Endothelial cell of umbilical vein (primary cell): ENCODE data around the gene SLC22A23.

Experiments
- CTCF ChIP-seq, 2 donors: IDR thresholded peaks; 1 replicate in 1 of 2; 2 replicates in 1 of 2; pipeline ENCODE4 v1.5.1; 2011; ENCODE audit warnings: low read length in 2 of 2, mild to moderate bottlenecking in 2 of 2, moderate library complexity in 2 of 2, control low read depth in 1 of 2, inconsistent platforms in 1 of 2, low read depth in 1 of 2; ENCODE audit not compliant: insufficient read depth in 1 of 2; ENCODE audit errors: extremely low read depth in 1 of 2
- POLR2AphosphoS5 ChIP-seq: IDR thresholded peaks from 2 replicates; pipeline ENCODE4 v1.6.1; 2012; ENCODE audit warnings: low read depth, mild to moderate bottlenecking, control low read depth, low read length, moderate library complexity; ENCODE audit not compliant: insufficient read depth

GRCh38 chr6:3490625-3490980 is 33.8 kb upstream of the SLC22A23 start:
- TF ChIP-seq POLR2AphosphoS5: no peak
- TF ChIP-seq CTCF (IDR thresholded peaks at IDR 0.05; ENCODE audit: extremely low read depth in 1 of 2, insufficient read depth in 1 of 2, low read depth in 1 of 2, low read length in 2 of 2): no peak
